ENCODE results near the gene MOB3B. TPM values are rescaled to one million over a fixed set of nuclear protein-coding genes. Genes with fewer than 3 reads are reported as not detected.

The MOB3B gene
- total and polyA plus RNA-seq, 2 of the 13 experiments (the other 11 are each of a cell fraction or from before 2014, with no cell fraction given) = 0.03 to 0.09 TPM

DNA sequence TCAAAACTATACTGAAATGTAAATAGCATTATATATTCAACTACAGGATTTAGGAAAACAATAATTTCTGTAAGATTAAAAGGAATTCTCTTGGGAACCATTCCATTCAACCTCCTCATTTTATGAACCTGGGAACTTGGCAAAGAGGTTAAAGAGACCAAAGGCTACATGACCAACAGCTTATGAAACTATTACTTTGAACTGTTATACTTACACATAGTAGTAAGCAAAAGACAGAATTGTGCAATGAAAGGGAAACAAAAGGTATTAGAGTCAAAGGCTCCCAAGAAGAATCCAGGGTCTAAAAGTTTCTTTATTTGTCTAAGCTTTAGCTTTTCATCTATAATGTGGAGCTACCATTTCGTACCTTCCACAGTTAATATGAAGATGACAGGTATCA is 36.5 kb upstream of the MOB3B start (continued):
- TF ChIP-seq TBX2 (CRISPR knock-in tag; IDR thresholded peaks at IDR 0.05; ENCODE audit: borderline replicate concordance) (no peak), NR2F6 (IDR thresholded peaks at IDR 0.05) (peak; percentile 68), NR2F6 (CRISPR knock-in tag; IDR thresholded peaks at IDR 0.05) (no peak), ZFP62 (CRISPR knock-in tag; IDR thresholded peaks at IDR 0.05) (no peak), RXRB (CRISPR knock-in tag; IDR thresholded peaks at IDR 0.05; ENCODE audit: borderline replicate concordance) (peak; percentile 74), TBL1XR1 (IDR thresholded peaks at IDR 0.05; ENCODE audit: borderline replicate concordance, low read length, partially characterized antibody) (no peak), KAT7 (CRISPR knock-in tag; IDR thresholded peaks at IDR 0.05; ENCODE audit: borderline replicate concordance) (no peak), SAP130 (CRISPR knock-in tag; IDR thresholded peaks at IDR 0.05; ENCODE audit: low read depth) (peak; percentile 33; the same call in 1 of the 2 replicates), KMT2B (CRISPR knock-in tag; IDR thresholded peaks at IDR 0.05) (no peak), CBX1 (IDR thresholded peaks at IDR 0.05; ENCODE audit: low read depth) (no peak)
- TF ChIP-seq, protein P1, sequence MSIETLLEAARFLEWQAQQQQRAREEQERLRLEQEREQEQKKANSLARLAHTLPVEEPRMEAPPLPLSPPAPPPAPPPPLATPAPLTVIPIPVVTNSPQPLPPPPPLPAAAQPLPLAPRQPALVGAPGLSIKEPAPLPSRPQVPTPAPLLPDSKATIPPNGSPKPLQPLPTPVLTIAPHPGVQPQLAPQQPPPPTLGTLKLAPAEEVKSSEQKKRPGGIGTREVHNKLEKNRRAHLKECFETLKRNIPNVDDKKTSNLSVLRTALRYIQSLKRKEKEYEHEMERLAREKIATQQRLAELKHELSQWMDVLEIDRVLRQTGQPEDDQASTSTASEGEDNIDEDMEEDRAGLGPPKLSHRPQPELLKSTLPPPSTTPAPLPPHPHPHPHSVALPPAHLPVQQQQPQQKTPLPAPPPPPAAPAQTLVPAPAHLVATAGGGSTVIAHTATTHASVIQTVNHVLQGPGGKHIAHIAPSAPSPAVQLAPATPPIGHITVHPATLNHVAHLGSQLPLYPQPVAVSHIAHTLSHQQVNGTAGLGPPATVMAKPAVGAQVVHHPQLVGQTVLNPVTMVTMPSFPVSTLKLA (IDR thresholded peaks at IDR 0.05) = no peak

- TF ChIP-seq ZNF563 (CRISPR knock-in tag; IDR thresholded peaks at IDR 0.05) (no peak), NFE2L2 (IDR thresholded peaks at IDR 0.05; ENCODE audit: low read length) (peak; percentile 84)
- no peaks in the 10 kb centered on the region for H4K20me1 ChIP-seq (ENCODE audit: insufficient read depth, low read length)
- no peak overlapping the region for H3K9ac ChIP-seq (ENCODE audit: insufficient read depth, low read depth, low read length)
- H3K79me2 ChIP-seq (ENCODE audit: insufficient read depth, low read length) = no peaks in the 10 kb centered on the region
- H3K4me2 ChIP-seq (ENCODE audit: low read depth, low read length) = peak overlapping the region; percentile 13; the same call in 1 of the 2 replicates
- H3K36me3 ChIP-seq (replicated peaks in 1 of 2; ENCODE audit: control insufficient read depth in 1 of 2, insufficient read depth in 2 of 2, low read length in 2 of 2) = peaks cover 0 to 6% of the 10 kb centered on the region in 2 experiments; a peak in 1 of 5 replicates
- no peaks in the 10 kb centered on the region for H3K27me3 ChIP-seq (ENCODE audit: control insufficient read depth in 1 of 2, insufficient read depth in 2 of 2, low read length in 2 of 2)
- no peak for FAIRE-seq
- no TSS peak for BruUV-seq (replicated peaks)
- CTCF ChIA-PET (ENCODE audit: low intra/inter-chr PET ratio, low total read pairs) = no interaction called here
- no peak overlapping the region for H3K4me3 ChIP-seq (replicated peaks in 1 of 3; ENCODE audit: insufficient read depth in 1 of 3, low read depth in 2 of 3, low read length in 3 of 3)
- H2AFZ ChIP-seq (ENCODE audit: low read length) = no peak overlapping the region
- no peak for DNase-seq (ENCODE audit: low spot score)
- POLR2A ChIA-PET = no interaction called here
- in situ Hi-C loops (cut with HindIII; ENCODE audit: extremely low pct_ligation_motif_present, low pct_unique_long_range_greater_than_20kb) (no loop called here), intact Hi-C loops (cut with micrococcal nuclease; ENCODE audit: unreplicated experiment) (no loop called here)
- ATAC-seq = no peak
- H3K27ac ChIP-seq (ENCODE audit: extremely low read length, insufficient read depth, low read length) = peak overlapping the region; percentile 54
- peaks cover 46% of the 10 kb centered on the region for H3K4me1 ChIP-seq (ENCODE audit: insufficient read depth, low read length)
- no peaks in the 10 kb centered on the region for H3K9me3 ChIP-seq (ENCODE audit: low read length)
These were observed 36.1 kb upstream of the MOB3B start for GRCh38 chr9:27565696-27566095.

Measured in HepG2 (cell line).